ENCODE data around the gene MAN2B2.

GRCh38 chr4:6563935-6564645 is 10.9 kb upstream of the MAN2B2 start:
- TF ChIP-seq SPI1 (IDR thresholded peaks at IDR 0.05; ENCODE audit: low read depth, low read length): no peak
- TF ChIP-seq POLR2A (IDR thresholded peaks at IDR 0.05; ENCODE audit: low read depth, low read length): no peak
- TF ChIP-seq POLR2AphosphoS5 (IDR thresholded peaks at IDR 0.05; ENCODE audit: low read depth, low read length): no peak
- TF ChIP-seq TAF1 (IDR thresholded peaks at IDR 0.05; ENCODE audit: low read depth, low read length): no peak
